GM12801 (cell line): ENCODE results near the gene DDX42.

Source experiments
- CTCF ChIP-seq: IDR thresholded peaks from one replicate; pipeline ENCODE4 v1.5.1; 2011; ENCODE audit warnings: control low read depth; ENCODE audit not compliant: insufficient read length; ENCODE audit errors: extremely low read depth

The DDX42 gene

GRCh38 chr17:63832014-63832413 is 58.0 kb downstream of the DDX42 start:
- no peak for TF ChIP-seq CTCF

- no peak for TF ChIP-seq CTCF
Measured at GRCh38 chr17:63832455-63832854, 58.5 kb downstream of the DDX42 start.

GRCh38 chr17:63833026-63833740 is 59.2 kb downstream of the DDX42 start:
- TF ChIP-seq CTCF: no peak

- TF ChIP-seq CTCF: no peak
Measured at GRCh38 chr17:63833741-63834373, 59.9 kb downstream of the DDX42 start.

- TF ChIP-seq CTCF: no peak
Measured at GRCh38 chr17:63834431-63835166, 60.6 kb downstream of the DDX42 start.

- TF ChIP-seq CTCF: no peak
Measured at GRCh38 chr17:63835167-63835720, 61.3 kb downstream of the DDX42 start.

GRCh38 chr17:63836811-63837210 is 62.8 kb downstream of the DDX42 start:
- TF ChIP-seq CTCF: no peak
